SK-N-SH treated with all-trans-retinoic acid at 6 μM for 48 hours (cell line): ENCODE measurements around the gene REXO4.

ENCODE experiments used
- ATAC-seq: fragments of 200-7000 bp; cut with Tn5 transposase; 3 replicates; pipeline ENCODE4 v1.9.1; 2020; ENCODE audit warnings: mild to moderate bottlenecking, moderate library complexity
- ESRRG ChIP-seq: fragments of 250-450 bp; sonication (Bioruptor Pico); IDR thresholded peaks from 2 replicates; pipeline ENCODE4 v1.6.1; 2021; ENCODE audit warnings: mild to moderate bottlenecking
- GLIS3 ChIP-seq: fragments of 250-450 bp; sonication (Bioruptor Pico); IDR thresholded peaks from 2 replicates; pipeline ENCODE4 v1.5.0; 2020; ENCODE audit warnings: mild to moderate bottlenecking, moderate library complexity
- ISL1 ChIP-seq: fragments of 250-450 bp; sonication (Bioruptor Pico); IDR thresholded peaks from 2 replicates; pipeline ENCODE4 v2.1.2; 2022; ENCODE audit warnings: mild to moderate bottlenecking, moderate library complexity
- POU6F1 ChIP-seq: fragments of 250-450 bp; sonication (Bioruptor Pico); IDR thresholded peaks from 2 replicates; pipeline ENCODE4 v1.8.0; 2021; ENCODE audit warnings: low read depth, mild to moderate bottlenecking, moderate library complexity, borderline replicate concordance
- PPARA ChIP-seq: fragments of 250-450 bp; sonication (Bioruptor Pico); IDR thresholded peaks from 2 replicates; pipeline ENCODE4 v1.5.0; 2020; ENCODE audit warnings: mild to moderate bottlenecking, borderline replicate concordance
- ZFP3 ChIP-seq: fragments of 250-450 bp; sonication (Bioruptor Pico); IDR thresholded peaks from 2 replicates; pipeline ENCODE4 v1.5.0; 2020; ENCODE audit warnings: mild to moderate bottlenecking, moderate library complexity

Gene REXO4

GRCh38 chr9:133356391-133357091, 61.3 kb downstream of the REXO4 start, which contains the start of the genes SURF1 and SURF2:
Gene SURF1 (minus strand): TSS chr9:133356487. CDS start chr9:133356453, 34 bp downstream.
Gene SURF2 (plus strand): TSS chr9:133356550. CDS start chr9:133356593, 43 bp downstream.
- ATAC-seq = peak; percentile 81
- no peak for TF ChIP-seq PPARA (CRISPR knock-in tag)
- no peak for TF ChIP-seq ESRRG (CRISPR knock-in tag)
- no peak for TF ChIP-seq ZFP3 (CRISPR knock-in tag)
- TF ChIP-seq GLIS3 = no peak
- TF ChIP-seq ISL1 = no peak
- no peak for TF ChIP-seq POU6F1 (CRISPR knock-in tag)
